HG03354 (cell line): ENCODE data around the gene SFSWAP.
A peak's percentile ranks its signal among the peaks of the same experiment; 100 is the strongest.
"Not testable (repeated sequence)": the region's sequence is repeated elsewhere in the genome, so short reads cannot be mapped to it uniquely, and the experiment has no call there.

Source experiments
- ATAC-seq: cut with Tn5 transposase; IDR thresholded peaks from one replicate; pipeline ENCODE4 v1.9.1; 2021; ENCODE audit warnings: mild to moderate bottlenecking; ENCODE audit not compliant: unreplicated experiment, poor library complexity, severe bottlenecking

Gene SFSWAP

DNA sequence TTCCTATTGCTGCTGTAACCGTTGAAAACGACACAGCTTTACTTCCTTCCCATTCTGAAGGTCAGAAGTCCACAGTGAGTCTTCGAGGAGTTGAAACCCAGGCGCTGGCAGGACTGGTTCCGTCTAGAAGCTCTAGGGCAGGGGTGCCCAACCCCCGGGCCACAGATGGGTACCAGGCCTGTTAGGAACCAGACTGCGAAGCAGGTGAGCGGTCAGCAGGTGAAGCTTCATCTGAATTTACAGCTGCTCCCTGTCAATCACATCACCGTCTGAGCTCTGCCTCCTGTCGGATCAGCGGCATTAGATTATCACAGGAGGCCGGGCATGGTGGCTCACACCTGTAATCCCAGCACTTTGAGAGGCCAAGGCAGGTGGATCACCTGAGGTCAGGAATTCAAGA, 12.6 kb upstream of the SFSWAP start:
- ATAC-seq = no peak

DNA sequence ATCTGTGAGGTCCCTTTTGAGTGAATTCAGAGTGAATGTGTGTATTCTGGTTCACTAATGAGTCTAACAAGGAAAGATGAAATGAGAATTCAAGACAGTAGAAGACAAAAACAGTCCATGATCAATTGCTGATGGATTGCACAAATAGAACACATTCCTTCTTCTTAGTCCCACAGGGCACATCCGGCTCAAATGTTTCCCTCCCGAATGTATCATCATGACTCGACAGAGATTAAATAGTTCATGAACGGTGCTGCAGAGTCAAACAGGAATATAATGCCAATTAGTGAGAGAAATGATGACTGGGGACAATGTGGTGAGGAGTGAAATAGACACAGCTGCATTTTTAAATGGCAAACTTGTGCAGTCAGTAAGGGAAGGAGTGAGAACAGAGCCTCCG, 11.5 kb upstream of the SFSWAP start:
- no peak for ATAC-seq

DNA sequence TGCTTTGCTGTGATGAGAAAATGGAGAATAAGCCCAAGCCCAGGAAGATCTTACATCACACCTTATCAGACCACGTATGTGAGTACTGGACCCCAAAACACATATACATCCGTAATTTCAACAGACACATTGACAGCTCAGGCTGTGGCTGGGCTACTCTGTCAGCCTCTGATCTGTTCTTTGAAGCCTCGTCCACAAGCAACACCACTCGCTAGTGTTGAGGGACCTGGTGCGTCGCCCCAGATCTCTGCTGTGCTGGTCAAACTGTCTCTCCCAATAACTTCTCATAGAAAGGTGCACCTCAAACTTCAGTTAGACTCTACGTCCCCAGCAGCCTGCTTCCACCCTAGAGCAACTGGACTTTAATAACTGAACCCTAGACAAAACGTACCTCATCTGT, 10.6 kb upstream of the SFSWAP start:
- ATAC-seq = no peak

GRCh38 chr12:131701705-131702572, 9.0 kb upstream of the SFSWAP start:
- ATAC-seq = no peak

DNA sequence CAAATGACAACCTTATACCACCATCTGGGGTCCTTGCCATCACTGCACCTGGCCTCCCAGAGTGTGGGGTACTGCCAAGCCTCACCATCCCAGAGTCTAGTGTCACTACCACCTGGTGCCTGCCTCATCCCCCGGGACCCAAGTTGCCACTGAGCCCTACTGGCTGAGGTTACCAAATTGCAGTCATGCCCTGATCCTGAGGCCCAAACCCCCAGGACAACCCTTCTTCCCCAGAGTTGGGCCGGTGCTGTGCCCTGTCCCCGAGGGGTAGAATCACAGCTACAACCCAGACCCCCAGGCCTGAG, 8.4 kb upstream of the SFSWAP start:
- no peak for ATAC-seq

DNA sequence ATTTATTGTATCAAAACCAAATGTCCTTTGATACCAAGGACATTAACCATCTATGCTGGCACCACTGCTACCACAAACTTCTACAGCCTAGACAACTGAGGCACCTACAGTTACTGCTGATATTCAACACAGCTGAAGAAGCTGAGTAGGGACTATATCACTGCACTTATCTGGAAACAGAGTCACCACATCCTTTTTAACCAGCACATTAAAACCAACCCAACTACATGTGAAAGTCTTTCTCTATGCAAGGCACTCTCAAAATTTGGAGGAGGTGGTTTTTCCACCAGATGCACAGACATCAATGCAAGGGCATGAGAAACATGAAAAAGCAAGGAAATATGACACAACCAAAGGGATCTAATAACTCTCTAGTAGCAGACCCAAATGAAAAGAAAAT, 7.7 kb upstream of the SFSWAP start:
- no peak for ATAC-seq

- no peak for ATAC-seq
These were observed 6.4 kb upstream of the SFSWAP start for GRCh38 chr12:131704509-131704908.

- not testable (repeated sequence) for ATAC-seq
These were observed 4.2 kb upstream of the SFSWAP start for GRCh38 chr12:131706709-131707108.

- ATAC-seq = no peak
These were observed 1.7 kb upstream of the SFSWAP start for GRCh38 chr12:131709226-131709625.

DNA sequence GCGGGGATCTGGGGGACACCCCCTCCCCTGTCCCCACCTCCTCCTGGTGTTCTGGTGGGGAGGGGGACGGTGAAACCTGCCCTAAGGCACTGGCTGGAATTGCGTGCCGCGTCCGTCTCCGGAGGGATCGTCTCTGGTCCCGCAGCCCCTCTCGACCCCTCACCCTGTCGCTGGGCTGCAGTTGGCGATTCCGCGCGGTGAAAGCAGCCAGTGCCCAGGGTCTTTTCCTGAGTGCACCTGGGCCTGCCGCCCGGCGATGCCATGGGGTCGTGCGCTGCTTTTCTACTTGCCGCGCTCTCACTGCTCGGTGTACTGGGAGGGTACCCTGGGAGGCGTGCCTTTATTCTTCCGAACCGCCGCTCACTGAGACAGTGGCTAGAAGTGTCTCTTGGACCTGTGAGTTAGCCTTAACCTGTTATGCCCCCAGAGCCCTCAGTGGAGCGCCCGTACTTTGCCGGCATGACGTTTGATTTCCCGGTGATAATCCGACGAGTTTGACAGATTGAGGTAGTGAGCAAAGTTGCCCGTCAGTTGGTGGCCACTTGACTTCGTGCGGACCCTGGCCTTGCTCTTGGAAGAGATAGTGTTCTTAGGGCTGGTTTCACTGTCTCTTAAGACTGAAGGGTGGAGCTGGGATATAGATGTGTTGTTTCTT, 788 bp downstream of the SFSWAP start:
- ATAC-seq = peak; percentile 3

DNA sequence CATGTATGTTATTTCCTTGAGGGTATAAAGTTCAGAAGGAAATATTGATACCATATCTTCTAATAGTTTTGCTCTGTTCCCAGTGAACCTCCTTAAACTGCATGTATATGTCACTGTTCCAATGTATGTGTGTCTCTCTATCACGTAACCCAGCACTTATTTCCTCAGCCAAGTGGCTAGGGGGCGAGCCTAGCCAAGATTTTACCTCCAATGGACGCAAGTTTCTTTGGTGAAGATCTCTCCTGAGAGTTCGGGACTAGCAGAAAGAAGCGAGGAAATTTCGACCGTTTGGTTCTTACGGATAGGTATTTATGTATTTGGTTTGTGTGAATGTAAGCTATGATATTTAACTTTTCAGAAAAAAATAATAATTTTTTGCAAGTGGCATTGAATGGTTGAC, 2.5 kb downstream of the SFSWAP start:
- ATAC-seq = no peak

DNA sequence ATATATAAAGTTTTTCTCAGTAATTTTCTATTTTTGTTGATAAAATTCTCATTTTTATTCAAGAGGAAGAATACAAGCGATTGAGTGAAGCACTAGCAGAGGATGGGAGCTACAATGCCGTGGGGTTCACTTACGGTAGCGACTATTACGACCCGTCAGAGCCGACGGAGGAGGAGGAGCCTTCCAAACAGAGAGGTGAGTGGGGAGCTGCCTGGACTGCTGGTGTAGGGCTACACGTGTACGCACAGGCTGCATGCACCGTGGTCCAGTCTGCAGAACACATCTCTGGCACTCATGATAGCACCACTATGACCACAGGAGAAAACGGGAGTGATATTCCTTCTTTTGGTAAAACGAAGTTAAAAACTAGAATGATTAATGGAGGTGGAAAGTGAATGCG, 3.9 kb downstream of the SFSWAP start:
- ATAC-seq = no peak

DNA sequence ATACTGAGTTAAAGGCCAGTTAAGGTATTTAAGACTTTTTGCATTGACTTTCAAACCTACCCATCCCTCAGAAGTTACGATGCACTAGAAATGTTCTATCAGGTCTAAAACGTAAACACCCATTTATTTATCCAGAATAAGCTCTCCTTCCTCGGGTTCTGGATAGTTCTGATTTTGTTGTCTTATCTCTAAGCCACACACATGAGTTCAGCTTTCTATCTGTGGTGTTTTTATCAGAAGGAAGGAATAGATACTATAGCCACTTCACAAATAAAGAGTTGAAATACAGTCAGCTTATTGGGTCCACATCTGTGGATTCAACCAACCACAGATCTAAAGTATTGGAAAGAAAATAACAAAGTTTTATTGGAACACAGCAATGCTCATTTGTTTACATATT, 5.4 kb downstream of the SFSWAP start:
- no peak for ATAC-seq

GRCh38 chr12:131720241-131720640, 9.4 kb downstream of the SFSWAP start:
- no peak for ATAC-seq

- ATAC-seq = no peak
These were observed 10.0 kb downstream of the SFSWAP start for GRCh38 chr12:131720921-131721320.

DNA sequence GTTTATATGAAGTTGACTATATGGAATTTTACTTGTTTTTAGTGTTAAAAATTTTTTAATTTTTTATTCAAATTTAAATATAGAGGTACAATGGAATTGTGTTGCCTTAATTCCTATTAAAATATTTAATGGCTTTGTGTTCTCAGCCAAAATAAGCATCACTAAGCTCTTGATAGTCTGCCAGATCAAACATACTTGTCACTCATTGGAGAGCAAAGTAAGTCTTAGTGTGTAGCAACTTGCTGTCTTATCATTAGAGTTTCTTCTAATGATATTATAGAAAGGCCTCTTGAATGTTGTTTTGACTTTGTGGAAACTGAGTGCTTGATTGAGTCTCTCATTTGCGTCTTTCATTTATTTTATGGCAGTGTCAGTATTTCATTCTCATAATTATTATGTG, 10.7 kb downstream of the SFSWAP start:
- no peak for ATAC-seq

DNA sequence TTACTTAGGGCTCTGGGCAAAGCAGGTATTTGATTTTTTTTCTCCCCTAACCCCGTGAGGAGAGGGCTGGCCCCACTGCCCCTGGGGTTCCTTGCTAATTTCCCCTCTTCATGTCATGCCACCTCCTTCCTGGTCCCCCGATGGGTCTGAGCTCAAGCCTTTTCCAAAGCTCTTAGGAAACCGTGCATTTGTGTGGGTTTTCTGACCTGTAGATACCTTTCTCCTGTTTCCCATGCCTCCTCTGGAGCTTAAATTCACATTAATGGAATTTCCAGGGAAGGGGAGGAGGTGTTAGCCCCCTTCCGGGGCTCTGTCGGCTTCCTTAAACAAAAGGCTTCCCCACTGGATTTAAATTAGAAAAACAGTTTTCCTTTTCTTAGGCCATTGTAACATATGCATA, 12.6 kb downstream of the SFSWAP start:
- no peak for ATAC-seq

- ATAC-seq = no peak
These were observed 13.6 kb downstream of the SFSWAP start for GRCh38 chr12:131724534-131724933.

- ATAC-seq = no peak
These were observed 14.6 kb downstream of the SFSWAP start for GRCh38 chr12:131725503-131725902.

- no peak for ATAC-seq
These were observed 17.8 kb downstream of the SFSWAP start for GRCh38 chr12:131728720-131729119.

- no peak for ATAC-seq
These were observed 18.5 kb downstream of the SFSWAP start for GRCh38 chr12:131729254-131729955.
